ENCODE measurements around the gene SCAANT1. TPM values are rescaled to one million over a fixed set of nuclear protein-coding genes. Genes with fewer than 3 reads are reported as not detected.

Gene SCAANT1
- total RNA-seq, 4 donors from 2014 or later, result not detected

DNA sequence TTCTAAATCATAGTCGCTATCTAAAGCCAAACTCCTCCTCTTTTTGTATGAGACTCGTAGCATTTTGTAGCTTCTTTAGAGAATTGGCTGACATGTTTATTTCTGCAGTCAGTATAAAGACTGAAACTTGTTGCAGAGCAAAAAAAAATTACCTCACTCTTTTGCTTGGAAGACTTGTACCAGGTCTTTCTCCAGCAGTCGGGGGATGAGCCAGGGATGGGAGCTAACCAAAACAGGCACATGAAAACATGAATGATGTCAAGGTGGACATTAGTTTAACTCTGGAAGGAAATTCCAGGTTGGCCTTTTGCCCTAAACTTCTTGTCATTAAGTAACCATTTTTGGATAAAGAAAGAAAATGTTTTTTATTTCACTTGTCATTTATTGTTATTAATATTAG, 47.0 kb upstream of the SCAANT1 start:
- WGBS, 2 donors (ENCODE audit: low coverage in 1 of 2), result 67 to 71% methylated on average over 3 of the region's 3 CpGs
- Histone ChIP-seq H3K36me3 (no peaks in the 10 kb centered on the region), H3K4me3 (no peak overlapping the region), H3K9me3 (no peaks in the 10 kb centered on the region), H3K27me3 (no peaks in the 10 kb centered on the region), H3K27ac (peak overlapping the region in 2 of 4 donors; percentile 75), H3K4me1 (peaks cover 0 to 49% (median 19%) of the 10 kb centered on the region in 4 donors)
- no peak for DNase-seq
- in situ Hi-C loops (cut with MboI; ENCODE audit: low pct_ligation_motif_present in 1 of 4, low pct_unique_long_range_greater_than_20kb in 1 of 4, low sequenced_read_pairs in 3 of 4), result no loop called here
- TF ChIP-seq POLR2AphosphoS5 (IDR thresholded peaks at IDR 0.05) (no peak), POLR2A (IDR thresholded peaks at IDR 0.05) (no peak), EP300 (IDR thresholded peaks at IDR 0.05; ENCODE audit: low read depth) (no peak)
- TF ChIP-seq, protein P1, sequence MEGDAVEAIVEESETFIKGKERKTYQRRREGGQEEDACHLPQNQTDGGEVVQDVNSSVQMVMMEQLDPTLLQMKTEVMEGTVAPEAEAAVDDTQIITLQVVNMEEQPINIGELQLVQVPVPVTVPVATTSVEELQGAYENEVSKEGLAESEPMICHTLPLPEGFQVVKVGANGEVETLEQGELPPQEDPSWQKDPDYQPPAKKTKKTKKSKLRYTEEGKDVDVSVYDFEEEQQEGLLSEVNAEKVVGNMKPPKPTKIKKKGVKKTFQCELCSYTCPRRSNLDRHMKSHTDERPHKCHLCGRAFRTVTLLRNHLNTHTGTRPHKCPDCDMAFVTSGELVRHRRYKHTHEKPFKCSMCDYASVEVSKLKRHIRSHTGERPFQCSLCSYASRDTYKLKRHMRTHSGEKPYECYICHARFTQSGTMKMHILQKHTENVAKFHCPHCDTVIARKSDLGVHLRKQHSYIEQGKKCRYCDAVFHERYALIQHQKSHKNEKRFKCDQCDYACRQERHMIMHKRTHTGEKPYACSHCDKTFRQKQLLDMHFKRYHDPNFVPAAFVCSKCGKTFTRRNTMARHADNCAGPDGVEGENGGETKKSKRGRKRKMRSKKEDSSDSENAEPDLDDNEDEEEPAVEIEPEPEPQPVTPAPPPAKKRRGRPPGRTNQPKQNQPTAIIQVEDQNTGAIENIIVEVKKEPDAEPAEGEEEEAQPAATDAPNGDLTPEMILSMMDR (IDR thresholded peaks at IDR 0.05), result no peak
- intact Hi-C loops (cut with DNase I; ENCODE audit: low total_unique reads), result no loop called here

DNA sequence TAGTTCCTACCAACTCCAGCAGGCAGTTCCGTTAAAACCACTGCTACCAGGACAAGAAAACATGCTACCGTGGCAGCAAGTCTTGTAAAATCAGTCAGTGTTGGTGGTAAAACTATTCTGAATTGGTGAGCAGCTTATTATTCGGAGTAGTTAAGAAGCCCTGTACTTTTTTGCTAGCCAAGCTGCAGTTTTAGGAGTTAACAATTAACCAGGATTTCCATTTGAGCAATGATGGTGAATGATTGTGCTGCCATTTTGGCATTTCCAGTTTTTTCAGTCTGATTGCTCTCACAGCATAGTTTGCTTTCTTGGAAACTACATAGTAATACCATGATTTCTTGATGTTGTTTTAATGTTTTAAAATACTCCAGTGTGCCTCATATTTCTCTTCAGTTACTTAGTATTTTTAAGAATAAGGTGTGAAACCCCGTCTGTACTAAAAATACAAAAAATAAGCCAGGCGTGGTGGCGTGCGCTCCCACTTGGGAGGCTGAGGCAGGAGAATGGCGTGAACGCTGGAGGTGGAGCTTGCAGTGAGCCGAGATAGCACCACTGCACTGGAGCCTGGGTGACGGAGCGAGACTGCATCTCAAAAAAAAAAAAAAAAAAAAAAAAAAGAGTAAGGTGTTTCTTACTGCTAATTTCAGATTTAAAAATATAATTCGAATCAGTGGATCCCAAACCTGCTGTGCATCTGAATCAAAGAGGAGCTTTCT, 43.8 kb upstream of the SCAANT1 start:
- in situ Hi-C loops (cut with MboI; ENCODE audit: low pct_ligation_motif_present in 1 of 4, low pct_unique_long_range_greater_than_20kb in 1 of 4, low sequenced_read_pairs in 3 of 4) (no loop called here), intact Hi-C loops (cut with DNase I; ENCODE audit: low total_unique reads) (no loop called here)
- Histone ChIP-seq H3K9me3 (no peaks in the 10 kb centered on the region), H3K27me3 (no peaks in the 10 kb centered on the region), H3K4me1 (peaks cover 0 to 39% (median 18%) of the 10 kb centered on the region in 4 donors), H3K36me3 (no peaks in the 10 kb centered on the region), H3K27ac (peak overlapping the region in 1 of 4 donors; percentile 3), H3K4me3 (no peak overlapping the region)
- 82 to 83% methylated on average over 8 to 13 of the region's 13 CpGs for WGBS, 2 donors (ENCODE audit: low coverage in 1 of 2)
- no peak for DNase-seq
- no peak for TF ChIP-seq EP300 (IDR thresholded peaks at IDR 0.05; ENCODE audit: low read depth)
- no peak for TF ChIP-seq POLR2AphosphoS5 (IDR thresholded peaks at IDR 0.05)
- no peak for TF ChIP-seq POLR2A (IDR thresholded peaks at IDR 0.05)
- TF ChIP-seq, protein P1 (IDR thresholded peaks at IDR 0.05), result no peak

DNA sequence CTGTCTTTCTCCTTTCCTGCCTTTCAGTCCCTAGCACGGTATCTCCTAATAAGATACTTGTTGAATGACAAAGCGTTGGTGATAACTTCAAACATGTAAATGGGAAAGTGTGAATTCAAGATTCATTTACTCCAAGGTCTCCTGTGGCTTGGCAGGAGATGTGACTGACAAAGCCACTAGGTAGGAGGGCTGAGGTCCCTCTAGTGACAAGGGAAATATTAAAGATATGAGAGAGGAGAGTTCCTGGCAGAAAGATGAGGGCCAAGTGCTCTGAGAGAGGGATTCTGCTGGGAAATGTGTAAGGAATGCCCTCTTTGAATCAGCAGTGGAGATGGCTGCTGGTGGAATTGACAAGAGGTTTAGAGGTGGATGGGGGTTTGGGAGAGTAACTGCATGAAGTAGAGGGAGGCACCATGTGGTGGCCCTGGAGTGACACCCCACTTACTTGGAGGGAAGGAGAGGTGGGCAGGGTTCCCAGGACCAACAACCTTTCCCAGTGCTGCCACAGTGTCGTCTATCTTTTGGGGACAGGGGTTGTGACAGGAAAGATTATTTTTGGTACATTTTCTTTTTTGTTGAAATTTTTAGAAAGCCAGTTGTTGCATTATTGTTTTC, 43.0 kb upstream of the SCAANT1 start:
- H3K27ac ChIP-seq, result peak overlapping the region in 1 of 4 donors; percentile 3
- 82 to 90% methylated on average over 3 of the region's 3 CpGs for WGBS, 2 donors (ENCODE audit: low coverage in 1 of 2)
- H3K4me1 ChIP-seq, result peaks cover 0 to 39% (median 16%) of the 10 kb centered on the region in 4 donors

GRCh38 chr3:63954182-63954581, 42.0 kb upstream of the SCAANT1 start:
- intact Hi-C loops (cut with DNase I; ENCODE audit: low total_unique reads) (no loop called here), in situ Hi-C loops (cut with MboI; ENCODE audit: low pct_ligation_motif_present in 1 of 4, low pct_unique_long_range_greater_than_20kb in 1 of 4, low sequenced_read_pairs in 3 of 4) (no loop called here)
- Histone ChIP-seq H3K4me3 (no peak overlapping the region), H3K9me3 (no peaks in the 10 kb centered on the region), H3K36me3 (no peaks in the 10 kb centered on the region), H3K27me3 (no peaks in the 10 kb centered on the region), H3K27ac (no peak overlapping the region), H3K4me1 (peaks cover 0 to 31% (median 14%) of the 10 kb centered on the region in 4 donors)
- no peak for TF ChIP-seq POLR2AphosphoS5 (IDR thresholded peaks at IDR 0.05)
- TF ChIP-seq POLR2A (IDR thresholded peaks at IDR 0.05), result no peak
- no peak for TF ChIP-seq EP300 (IDR thresholded peaks at IDR 0.05; ENCODE audit: low read depth)
- TF ChIP-seq, protein P1 (IDR thresholded peaks at IDR 0.05), result no peak
- WGBS, 2 donors (ENCODE audit: low coverage in 1 of 2), result 88 to 94% methylated on average over 2 to 5 of the region's 5 CpGs
- no peak for DNase-seq

More for the DNA sequence above, 43.0 kb upstream of the SCAANT1 start:
- H3K36me3 ChIP-seq, result no peaks in the 10 kb centered on the region
- no peak overlapping the region for H3K4me3 ChIP-seq
- in situ Hi-C loops (cut with MboI; ENCODE audit: low pct_ligation_motif_present in 1 of 4, low pct_unique_long_range_greater_than_20kb in 1 of 4, low sequenced_read_pairs in 3 of 4) (no loop called here), intact Hi-C loops (cut with DNase I; ENCODE audit: low total_unique reads) (no loop called here)
- DNase-seq, result no peak
- no peaks in the 10 kb centered on the region for H3K9me3 ChIP-seq
- H3K27me3 ChIP-seq, result no peaks in the 10 kb centered on the region
- TF ChIP-seq POLR2A (IDR thresholded peaks at IDR 0.05) (no peak), EP300 (IDR thresholded peaks at IDR 0.05; ENCODE audit: low read depth) (no peak), POLR2AphosphoS5 (IDR thresholded peaks at IDR 0.05) (no peak)
- TF ChIP-seq, protein P1 (IDR thresholded peaks at IDR 0.05), result no peak
